ENCODE data around the gene MEIKIN. TPM values are rescaled to one million over a fixed set of nuclear protein-coding genes. Genes with fewer than 3 reads are reported as not detected.

MEIKIN gene
- total and polyA plus RNA-seq, 2 experiments from 2014 or later = not detected

DNA sequence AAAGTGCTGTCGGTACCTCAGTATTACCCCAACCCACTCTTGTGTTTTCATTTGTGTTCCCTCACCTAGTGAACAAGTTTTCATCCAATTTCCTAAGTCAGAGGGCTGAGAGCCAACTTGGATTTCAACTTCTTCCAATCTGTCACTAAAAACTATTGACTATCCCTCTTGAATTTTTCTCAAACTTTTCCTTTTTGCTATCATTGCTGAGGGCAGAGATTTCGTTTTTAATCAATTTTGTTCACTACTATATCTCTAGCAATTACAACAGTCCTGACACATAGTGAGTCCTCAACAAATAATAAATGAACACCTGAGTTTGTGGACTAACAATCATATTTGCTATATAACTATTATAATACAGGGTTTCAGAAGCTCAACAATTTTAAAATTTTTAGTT, 29.0 kb downstream of the MEIKIN start:
- TF ChIP-seq CREB1 (CRISPR knock-in tag; IDR thresholded peaks at IDR 0.05; ENCODE audit: low read depth) = no peak
- TF ChIP-seq STAT1 (IDR thresholded peaks at IDR 0.05; ENCODE audit: unreplicated experiment) = no peak
- TF ChIP-seq, protein P1, sequence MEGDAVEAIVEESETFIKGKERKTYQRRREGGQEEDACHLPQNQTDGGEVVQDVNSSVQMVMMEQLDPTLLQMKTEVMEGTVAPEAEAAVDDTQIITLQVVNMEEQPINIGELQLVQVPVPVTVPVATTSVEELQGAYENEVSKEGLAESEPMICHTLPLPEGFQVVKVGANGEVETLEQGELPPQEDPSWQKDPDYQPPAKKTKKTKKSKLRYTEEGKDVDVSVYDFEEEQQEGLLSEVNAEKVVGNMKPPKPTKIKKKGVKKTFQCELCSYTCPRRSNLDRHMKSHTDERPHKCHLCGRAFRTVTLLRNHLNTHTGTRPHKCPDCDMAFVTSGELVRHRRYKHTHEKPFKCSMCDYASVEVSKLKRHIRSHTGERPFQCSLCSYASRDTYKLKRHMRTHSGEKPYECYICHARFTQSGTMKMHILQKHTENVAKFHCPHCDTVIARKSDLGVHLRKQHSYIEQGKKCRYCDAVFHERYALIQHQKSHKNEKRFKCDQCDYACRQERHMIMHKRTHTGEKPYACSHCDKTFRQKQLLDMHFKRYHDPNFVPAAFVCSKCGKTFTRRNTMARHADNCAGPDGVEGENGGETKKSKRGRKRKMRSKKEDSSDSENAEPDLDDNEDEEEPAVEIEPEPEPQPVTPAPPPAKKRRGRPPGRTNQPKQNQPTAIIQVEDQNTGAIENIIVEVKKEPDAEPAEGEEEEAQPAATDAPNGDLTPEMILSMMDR (conservative IDR thresholded peaks at IDR 0.05; ENCODE audit: low read depth in 2 of 2) = no peak
- no peak for TF ChIP-seq ZNF462 (CRISPR knock-in tag; IDR thresholded peaks at IDR 0.05)
- TF ChIP-seq JUNB (IDR thresholded peaks at IDR 0.05; ENCODE audit: unreplicated experiment) = no peak
- TF ChIP-seq ZNF331 (CRISPR knock-in tag; IDR thresholded peaks at IDR 0.05; ENCODE audit: low read depth) = no peak
- no peak for TF ChIP-seq EZH2 (IDR thresholded peaks at IDR 0.05; ENCODE audit: low read depth, unreplicated experiment)
- TF ChIP-seq, protein P2, sequence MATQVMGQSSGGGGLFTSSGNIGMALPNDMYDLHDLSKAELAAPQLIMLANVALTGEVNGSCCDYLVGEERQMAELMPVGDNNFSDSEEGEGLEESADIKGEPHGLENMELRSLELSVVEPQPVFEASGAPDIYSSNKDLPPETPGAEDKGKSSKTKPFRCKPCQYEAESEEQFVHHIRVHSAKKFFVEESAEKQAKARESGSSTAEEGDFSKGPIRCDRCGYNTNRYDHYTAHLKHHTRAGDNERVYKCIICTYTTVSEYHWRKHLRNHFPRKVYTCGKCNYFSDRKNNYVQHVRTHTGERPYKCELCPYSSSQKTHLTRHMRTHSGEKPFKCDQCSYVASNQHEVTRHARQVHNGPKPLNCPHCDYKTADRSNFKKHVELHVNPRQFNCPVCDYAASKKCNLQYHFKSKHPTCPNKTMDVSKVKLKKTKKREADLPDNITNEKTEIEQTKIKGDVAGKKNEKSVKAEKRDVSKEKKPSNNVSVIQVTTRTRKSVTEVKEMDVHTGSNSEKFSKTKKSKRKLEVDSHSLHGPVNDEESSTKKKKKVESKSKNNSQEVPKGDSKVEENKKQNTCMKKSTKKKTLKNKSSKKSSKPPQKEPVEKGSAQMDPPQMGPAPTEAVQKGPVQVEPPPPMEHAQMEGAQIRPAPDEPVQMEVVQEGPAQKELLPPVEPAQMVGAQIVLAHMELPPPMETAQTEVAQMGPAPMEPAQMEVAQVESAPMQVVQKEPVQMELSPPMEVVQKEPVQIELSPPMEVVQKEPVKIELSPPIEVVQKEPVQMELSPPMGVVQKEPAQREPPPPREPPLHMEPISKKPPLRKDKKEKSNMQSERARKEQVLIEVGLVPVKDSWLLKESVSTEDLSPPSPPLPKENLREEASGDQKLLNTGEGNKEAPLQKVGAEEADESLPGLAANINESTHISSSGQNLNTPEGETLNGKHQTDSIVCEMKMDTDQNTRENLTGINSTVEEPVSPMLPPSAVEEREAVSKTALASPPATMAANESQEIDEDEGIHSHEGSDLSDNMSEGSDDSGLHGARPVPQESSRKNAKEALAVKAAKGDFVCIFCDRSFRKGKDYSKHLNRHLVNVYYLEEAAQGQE (IDR thresholded peaks at IDR 0.05; ENCODE audit: unreplicated experiment) = no peak
- TF ChIP-seq EZH2phosphoT487 (IDR thresholded peaks at IDR 0.05; ENCODE audit: unreplicated experiment) = no peak
- no peak for TF ChIP-seq NANOG (IDR thresholded peaks at IDR 0.05; ENCODE audit: borderline replicate concordance)
- TF ChIP-seq, protein P3, sequence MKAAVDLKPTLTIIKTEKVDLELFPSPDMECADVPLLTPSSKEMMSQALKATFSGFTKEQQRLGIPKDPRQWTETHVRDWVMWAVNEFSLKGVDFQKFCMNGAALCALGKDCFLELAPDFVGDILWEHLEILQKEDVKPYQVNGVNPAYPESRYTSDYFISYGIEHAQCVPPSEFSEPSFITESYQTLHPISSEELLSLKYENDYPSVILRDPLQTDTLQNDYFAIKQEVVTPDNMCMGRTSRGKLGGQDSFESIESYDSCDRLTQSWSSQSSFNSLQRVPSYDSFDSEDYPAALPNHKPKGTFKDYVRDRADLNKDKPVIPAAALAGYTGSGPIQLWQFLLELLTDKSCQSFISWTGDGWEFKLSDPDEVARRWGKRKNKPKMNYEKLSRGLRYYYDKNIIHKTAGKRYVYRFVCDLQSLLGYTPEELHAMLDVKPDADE (IDR thresholded peaks at IDR 0.05) = no peak
- TF ChIP-seq POLR2AphosphoS5 (IDR thresholded peaks at IDR 0.05; ENCODE audit: low read depth) = no peak
- no peak for TF ChIP-seq ZNF114 (CRISPR knock-in tag; IDR thresholded peaks at IDR 0.05)
- Mint-ChIP-seq H3K9me3 (no peaks in the 10 kb centered on the region), H3K27me3 (ENCODE audit: insufficient read depth, low read depth, poor library complexity) (peaks cover 7% of the 10 kb centered on the region), H3K4me1 (no peaks in the 10 kb centered on the region), H3K36me3 (ENCODE audit: low read depth) (no peaks in the 10 kb centered on the region), H3K4me3 (no peak overlapping the region), H3K27ac (no peak overlapping the region)
- H3K79me2 ChIP-seq (replicated peaks; ENCODE audit: insufficient read depth) = no peaks in the 10 kb centered on the region
- ATAC-seq (no peak), DNase-seq (ENCODE audit: low spot score) (no peak)
- no peaks in the 10 kb centered on the region for H3K36me3 ChIP-seq (ENCODE audit: insufficient read depth)
- H2AFZ ChIP-seq = no peak overlapping the region
- no peak overlapping the region for H3K4me2 ChIP-seq
- H4K20me1 ChIP-seq (replicated peaks; ENCODE audit: insufficient read depth) = no peaks in the 10 kb centered on the region
- H3K27ac ChIP-seq (ENCODE audit: low read depth) = no peak overlapping the region
- no peaks in the 10 kb centered on the region for H3F3A ChIP-seq (replicated peaks; ENCODE audit: low read depth)
- H3K27me3 ChIP-seq (ENCODE audit: insufficient read depth) = no peaks in the 10 kb centered on the region
- no peaks in the 10 kb centered on the region for H3K4me1 ChIP-seq (ENCODE audit: insufficient read depth)
- H3K9me2 ChIP-seq (ENCODE audit: insufficient read depth) = no peaks in the 10 kb centered on the region; the same call in 1 of the 2 replicates
- H3K4me3 ChIP-seq = no peak overlapping the region
